Dendritic cell treated with granulocyte-macrophage colony-stimulating factor and Interleukin-4, amounts not matched to agents 40 ng/mL and 50 ng/mL, for 4 days (primary cell): ENCODE measurements around the gene GDA.

Experiments
- H3K27ac Mint-ChIP-seq: one replicate; pipeline ENCODE4 v1.8.0; 2022; ENCODE audit warnings: mild to moderate bottlenecking, mixed read lengths
- H3K27me3 Mint-ChIP-seq: one replicate; pipeline ENCODE4 v1.8.0; 2022; ENCODE audit warnings: mild to moderate bottlenecking, mixed read lengths
- H3K36me3 Mint-ChIP-seq: one replicate; pipeline ENCODE4 v1.8.0; 2022; ENCODE audit warnings: low read depth, mixed read lengths
- H3K4me1 Mint-ChIP-seq: one replicate; pipeline ENCODE4 v1.8.0; 2022; ENCODE audit warnings: low read depth, mixed read lengths
- H3K4me3 Mint-ChIP-seq: one replicate; pipeline ENCODE4 v1.8.0; 2022; ENCODE audit warnings: mild to moderate bottlenecking, moderate library complexity, mixed read lengths
- H3K9me3 Mint-ChIP-seq: one replicate; pipeline ENCODE4 v1.8.0; 2022; ENCODE audit warnings: mixed read lengths
- intact Hi-C: fragments of 100-400 bp; cut with micrococcal nuclease; formaldehyde crosslinking; loops from one replicate; pipeline ENCODE4 v1.15.0; 2022

GDA gene

DNA sequence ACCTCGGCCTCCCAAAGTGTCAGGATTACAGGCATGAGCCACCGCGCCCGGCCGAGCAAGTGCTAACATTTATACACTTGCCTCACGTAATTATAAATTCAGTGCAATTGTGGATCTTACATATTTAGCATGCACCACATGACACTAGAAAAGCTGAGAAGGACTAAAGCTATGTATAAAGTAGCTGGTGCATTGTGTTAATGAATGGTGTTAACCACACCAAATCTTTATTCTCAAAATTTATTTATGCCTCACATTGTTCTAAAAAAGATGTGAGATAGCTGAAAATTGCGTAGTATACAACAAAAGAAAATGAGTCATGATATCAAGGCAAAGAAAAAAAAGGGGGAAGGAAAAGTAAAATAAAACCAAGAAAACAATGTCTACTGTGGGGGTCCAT lies 54.8 kb downstream of the GDA start:
- intact Hi-C loops = loop anchor here (10.0 kb wide), 1 partner anchor 621 kb away; no protein-coding TSS in a partner anchor
- Mint-ChIP-seq H3K36me3 (no peaks in the 10 kb centered on the region), H3K27ac (no peak overlapping the region), H3K4me1 (no peaks in the 10 kb centered on the region), H3K27me3 (peaks cover 12% of the 10 kb centered on the region), H3K4me3 (no peak overlapping the region), H3K9me3 (no peaks in the 10 kb centered on the region)

DNA sequence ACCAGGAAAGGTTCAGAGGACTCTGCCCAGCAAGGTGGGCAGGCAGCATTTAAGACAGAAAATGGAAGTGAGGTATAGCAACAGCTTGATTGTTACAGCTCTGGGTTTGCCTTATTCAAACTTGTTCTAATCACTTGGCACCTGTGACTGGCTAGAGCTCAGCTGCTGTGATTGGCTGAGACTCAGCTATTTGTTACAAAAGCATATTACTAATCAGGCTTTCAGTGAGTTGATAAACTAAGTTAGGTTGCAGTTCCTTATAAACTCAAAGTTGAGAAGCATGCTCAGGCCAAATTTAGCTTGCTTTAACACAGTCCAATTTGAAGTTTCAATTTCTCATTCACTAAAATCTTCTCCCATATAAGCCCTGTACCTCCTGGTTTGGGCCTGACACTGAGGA lies 56.3 kb downstream of the GDA start:
- Mint-ChIP-seq H3K27me3 (peaks cover 16% of the 10 kb centered on the region), H3K36me3 (no peaks in the 10 kb centered on the region), H3K4me3 (no peak overlapping the region), H3K27ac (no peak overlapping the region), H3K4me1 (no peaks in the 10 kb centered on the region), H3K9me3 (no peaks in the 10 kb centered on the region)
- intact Hi-C loops = loop anchor here (10.0 kb wide), 1 partner anchor 619 kb away; no protein-coding TSS in a partner anchor

DNA sequence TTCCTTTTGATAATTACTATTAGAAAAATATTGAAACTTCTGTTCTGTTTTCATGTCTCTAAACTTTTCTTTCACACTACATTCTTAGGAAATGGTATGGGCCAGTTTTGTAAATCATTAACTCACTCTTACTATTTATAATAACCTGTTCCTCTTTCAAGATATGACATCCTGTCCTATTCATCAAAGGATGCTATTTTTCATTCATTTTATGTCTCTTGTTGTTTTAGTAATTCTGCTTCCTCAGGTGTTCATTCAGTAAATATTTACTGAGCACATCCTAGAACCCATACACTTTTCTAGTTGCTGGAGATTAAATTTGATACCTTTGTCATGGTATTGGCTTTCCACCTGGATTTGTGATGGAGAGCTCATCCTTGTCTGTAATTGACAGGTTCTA lies 58.0 kb downstream of the GDA start:
- intact Hi-C loops = loop anchor here (10.0 kb wide), 1 partner anchor 618 kb away; no protein-coding TSS in a partner anchor
- H3K9me3 Mint-ChIP-seq = no peaks in the 10 kb centered on the region
- H3K36me3 Mint-ChIP-seq = no peaks in the 10 kb centered on the region
- H3K4me1 Mint-ChIP-seq = no peaks in the 10 kb centered on the region
- H3K4me3 Mint-ChIP-seq = no peak overlapping the region
- H3K27ac Mint-ChIP-seq = no peak overlapping the region
- peaks cover 19% of the 10 kb centered on the region for H3K27me3 Mint-ChIP-seq

DNA sequence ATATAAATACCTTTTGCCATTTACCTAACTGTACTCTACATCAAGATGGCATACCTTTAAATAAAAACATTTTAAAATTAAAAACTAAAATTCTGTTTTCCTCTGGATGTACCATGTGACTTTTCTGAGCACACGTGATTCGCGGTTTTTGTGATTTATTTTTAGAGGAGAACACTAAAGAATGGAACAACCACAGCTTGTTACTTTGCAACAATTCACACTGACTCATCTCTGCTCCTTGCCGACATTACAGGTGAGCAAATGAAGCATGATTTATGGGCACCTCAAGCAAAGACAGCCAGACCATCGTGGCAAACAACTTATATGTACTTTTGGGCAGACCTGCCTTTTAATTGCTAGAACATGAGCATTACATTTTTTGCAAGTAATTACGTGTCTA lies 61.3 kb downstream of the GDA start:
- no peaks in the 10 kb centered on the region for H3K36me3 Mint-ChIP-seq
- no peaks in the 10 kb centered on the region for H3K4me1 Mint-ChIP-seq

DNA sequence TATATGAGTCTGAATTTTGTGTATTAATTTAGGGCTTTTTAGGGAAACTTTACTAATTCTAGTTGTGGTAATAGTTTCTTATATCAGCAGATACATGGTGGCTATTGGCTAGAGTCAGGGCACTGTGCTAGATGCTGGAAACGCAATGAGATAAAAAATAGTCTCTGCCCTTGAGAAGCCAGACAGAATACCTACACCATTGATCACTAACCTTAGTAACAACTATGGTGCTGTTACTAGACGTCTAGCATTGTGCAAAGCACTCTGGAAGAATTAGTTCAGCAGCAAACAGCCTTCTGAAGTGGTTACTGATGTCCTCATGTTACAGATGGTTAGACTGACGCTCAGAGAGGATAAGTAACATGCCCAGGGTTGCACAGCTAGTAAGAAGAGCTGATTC lies 61.8 kb downstream of the GDA start:
- Mint-ChIP-seq H3K9me3 (no peaks in the 10 kb centered on the region), H3K4me3 (no peak overlapping the region), H3K36me3 (no peaks in the 10 kb centered on the region), H3K4me1 (no peaks in the 10 kb centered on the region), H3K27me3 (peaks cover 19% of the 10 kb centered on the region), H3K27ac (no peak overlapping the region)
- intact Hi-C loops = no loop called here

More for the DNA sequence above, 61.3 kb downstream of the GDA start:
- intact Hi-C loops = no loop called here
- no peaks in the 10 kb centered on the region for H3K9me3 Mint-ChIP-seq
- H3K27ac Mint-ChIP-seq = no peak overlapping the region
- H3K4me3 Mint-ChIP-seq = no peak overlapping the region
- H3K27me3 Mint-ChIP-seq = peaks cover 19% of the 10 kb centered on the region

DNA sequence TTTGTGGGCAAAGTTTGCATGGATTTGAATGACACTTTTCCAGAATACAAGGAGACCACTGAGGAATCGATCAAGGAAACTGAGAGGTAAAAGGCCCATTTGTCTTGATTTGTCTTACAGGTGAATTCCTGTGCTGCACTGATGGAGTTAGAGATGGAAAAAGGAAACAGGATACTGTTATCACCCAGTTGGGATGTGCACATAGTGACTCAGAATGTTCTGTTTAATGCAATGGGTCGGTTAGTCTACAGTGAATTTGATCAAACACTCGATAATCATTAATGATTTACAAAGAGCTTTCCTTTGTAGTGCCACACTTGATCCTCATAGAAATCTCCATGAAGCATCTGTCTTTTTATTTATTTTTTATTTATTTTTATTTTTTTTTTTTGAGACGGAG lies 64.7 kb downstream of the GDA start:
- Mint-ChIP-seq H3K36me3 (no peaks in the 10 kb centered on the region), H3K9me3 (no peaks in the 10 kb centered on the region), H3K27me3 (peaks cover 10% of the 10 kb centered on the region), H3K27ac (no peak overlapping the region), H3K4me1 (no peaks in the 10 kb centered on the region), H3K4me3 (no peak overlapping the region)
- intact Hi-C loops = no loop called here

DNA sequence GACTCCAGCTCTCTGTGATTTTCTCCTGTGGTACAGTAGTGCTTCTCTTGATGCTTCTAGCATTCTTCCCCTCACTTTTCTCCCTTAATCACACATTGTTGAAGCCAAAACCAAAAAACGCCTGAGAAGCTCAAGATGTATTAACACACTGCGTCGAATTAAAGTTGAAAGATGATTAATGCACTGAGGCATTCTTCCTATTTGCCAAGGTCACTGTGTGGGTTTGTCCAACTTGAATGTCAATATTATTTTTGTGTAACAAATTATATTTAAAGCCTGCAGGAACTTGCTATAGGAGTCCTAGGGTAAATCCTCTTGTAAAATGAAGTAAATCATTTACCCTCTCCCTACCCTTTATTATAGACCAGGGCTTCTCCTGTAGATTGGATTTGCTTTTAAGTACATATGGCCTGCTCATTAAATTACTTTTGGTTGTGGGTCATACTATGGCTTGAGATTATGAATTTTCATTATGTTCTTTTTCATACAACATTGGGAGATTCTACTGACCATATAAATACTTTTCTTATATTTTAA lies 68.1 kb downstream of the GDA start:
- H3K4me3 Mint-ChIP-seq = no peak overlapping the region
- intact Hi-C loops = no loop called here
- H3K27me3 Mint-ChIP-seq = no peaks in the 10 kb centered on the region
- H3K9me3 Mint-ChIP-seq = no peaks in the 10 kb centered on the region
- H3K27ac Mint-ChIP-seq = no peak overlapping the region
- no peaks in the 10 kb centered on the region for H3K36me3 Mint-ChIP-seq
- H3K4me1 Mint-ChIP-seq = no peaks in the 10 kb centered on the region

DNA sequence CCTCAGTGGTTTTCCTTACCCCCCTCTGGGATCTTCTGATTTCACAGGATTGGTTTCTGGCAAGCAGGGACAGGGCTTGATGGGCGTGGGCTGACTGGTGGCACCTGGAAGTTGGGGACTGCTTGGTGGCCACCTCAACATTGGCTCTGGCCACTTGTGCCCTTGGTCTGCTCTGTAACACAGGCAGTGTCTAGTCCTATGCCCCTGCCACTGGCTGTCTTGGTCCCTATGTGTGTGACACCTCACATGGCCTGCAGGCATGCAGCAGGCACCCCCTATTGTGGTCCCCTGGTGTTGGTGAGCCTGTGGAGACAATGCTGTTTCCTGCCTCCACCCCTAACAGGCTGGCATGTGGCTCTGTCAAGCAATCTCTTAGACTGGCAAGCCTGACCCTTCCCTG lies 71.3 kb downstream of the GDA start:
- no peaks in the 10 kb centered on the region for H3K9me3 Mint-ChIP-seq
- H3K36me3 Mint-ChIP-seq = no peaks in the 10 kb centered on the region
- intact Hi-C loops = no loop called here
- H3K27me3 Mint-ChIP-seq = no peaks in the 10 kb centered on the region
- H3K4me1 Mint-ChIP-seq = no peaks in the 10 kb centered on the region
- H3K27ac Mint-ChIP-seq = no peak overlapping the region
- no peak overlapping the region for H3K4me3 Mint-ChIP-seq

DNA sequence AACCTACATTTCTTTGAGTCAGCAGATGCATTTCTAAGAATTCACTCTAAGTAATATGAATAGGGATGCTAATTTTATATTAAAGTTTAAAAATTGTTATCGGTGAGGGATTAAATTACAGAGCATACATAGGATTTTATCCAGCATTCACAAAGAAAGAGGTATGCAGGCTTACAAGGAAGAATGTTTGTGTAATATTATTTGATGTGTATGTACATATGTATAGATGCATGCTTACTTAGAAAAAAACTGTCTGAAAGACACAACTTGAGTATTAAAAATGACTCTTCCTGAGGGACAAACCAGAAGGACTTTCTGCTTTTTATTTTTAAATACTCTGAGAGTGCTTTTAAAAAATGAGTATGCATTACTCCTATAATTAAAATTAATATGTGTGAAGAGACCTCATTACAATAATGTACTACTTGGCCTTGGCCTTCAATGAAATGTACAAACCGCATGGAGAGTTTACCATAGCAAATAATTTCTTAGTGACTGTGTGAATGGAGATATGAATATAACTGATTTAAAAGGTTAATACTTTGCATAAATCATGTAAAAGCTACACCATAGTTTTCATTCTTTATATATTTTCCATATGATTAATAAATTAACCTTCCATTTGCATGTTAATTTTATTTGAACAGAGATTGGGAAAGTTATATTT lies 77.0 kb downstream of the GDA start:
- H3K4me3 Mint-ChIP-seq = no peak overlapping the region
- H3K4me1 Mint-ChIP-seq = no peaks in the 10 kb centered on the region
- intact Hi-C loops = no loop called here
- no peaks in the 10 kb centered on the region for H3K36me3 Mint-ChIP-seq
- H3K9me3 Mint-ChIP-seq = no peaks in the 10 kb centered on the region
- H3K27me3 Mint-ChIP-seq = no peaks in the 10 kb centered on the region
- no peak overlapping the region for H3K27ac Mint-ChIP-seq

DNA sequence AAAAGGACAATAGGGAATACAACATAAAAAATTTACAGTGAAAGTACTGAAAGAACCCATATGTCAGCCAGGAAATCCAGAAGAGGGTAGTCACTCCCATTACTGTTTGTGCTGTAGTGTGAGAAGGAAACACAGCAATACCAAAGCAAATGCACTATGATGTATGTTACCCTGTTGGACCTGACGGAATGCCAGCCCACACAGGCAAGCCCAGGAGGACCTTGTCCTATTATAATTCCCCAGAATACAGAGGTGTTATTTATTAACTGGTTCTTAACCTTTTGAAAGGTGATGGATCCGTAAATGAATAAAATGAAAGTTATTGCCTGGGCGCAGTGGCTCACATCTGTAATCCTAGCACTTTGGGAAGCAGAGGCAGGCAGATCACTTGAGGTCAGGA lies 79.0 kb downstream of the GDA start:
- no peak overlapping the region for H3K4me3 Mint-ChIP-seq
- no peaks in the 10 kb centered on the region for H3K27me3 Mint-ChIP-seq

DNA sequence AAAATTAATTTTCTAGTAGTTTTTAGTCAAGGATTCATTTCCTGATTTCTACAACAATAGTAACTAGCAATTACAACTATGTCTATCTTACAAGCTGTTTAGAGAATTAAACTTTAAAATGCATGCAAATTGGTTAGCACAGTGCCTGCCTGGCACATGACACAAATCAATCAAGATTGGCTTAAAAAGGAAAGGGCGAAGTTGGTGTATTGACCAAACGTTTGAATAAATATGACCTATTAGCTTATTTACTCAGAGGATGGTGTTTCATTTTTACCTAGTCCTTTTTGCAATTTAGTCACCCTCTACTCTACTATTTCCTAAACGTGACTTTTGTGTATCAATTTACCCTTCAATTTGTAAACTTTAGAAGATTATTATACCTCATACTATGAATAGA lies 83.5 kb downstream of the GDA start:
- intact Hi-C loops = no loop called here
- Mint-ChIP-seq H3K27me3 (no peaks in the 10 kb centered on the region), H3K9me3 (no peaks in the 10 kb centered on the region), H3K4me1 (no peaks in the 10 kb centered on the region), H3K27ac (no peak overlapping the region), H3K4me3 (no peak overlapping the region), H3K36me3 (no peaks in the 10 kb centered on the region)

More for the DNA sequence above, 79.0 kb downstream of the GDA start:
- intact Hi-C loops = no loop called here
- H3K4me1 Mint-ChIP-seq = no peaks in the 10 kb centered on the region
- no peaks in the 10 kb centered on the region for H3K9me3 Mint-ChIP-seq
- no peak overlapping the region for H3K27ac Mint-ChIP-seq
- H3K36me3 Mint-ChIP-seq = no peaks in the 10 kb centered on the region

DNA sequence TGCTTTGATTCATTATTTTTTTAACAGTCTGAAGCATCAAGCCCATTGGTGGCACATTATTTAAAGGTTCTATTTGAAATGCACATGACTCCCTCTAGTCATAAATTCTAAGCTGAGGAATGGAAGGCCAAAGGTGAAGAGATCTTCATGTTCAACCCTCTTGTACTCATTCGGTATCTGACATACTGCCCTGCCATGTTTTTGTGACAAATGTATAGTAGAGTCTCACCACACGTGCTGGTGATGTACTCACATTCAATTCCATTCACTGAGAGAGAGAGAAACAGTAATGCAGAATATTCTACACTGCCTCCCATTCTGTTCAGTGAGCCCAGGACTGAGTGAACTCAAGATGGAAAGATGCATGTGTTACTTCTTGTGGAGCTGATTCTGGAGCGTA lies 98.3 kb downstream of the GDA start:
- Mint-ChIP-seq H3K27ac (no peak overlapping the region), H3K4me3 (no peak overlapping the region), H3K9me3 (no peaks in the 10 kb centered on the region), H3K4me1 (no peaks in the 10 kb centered on the region), H3K36me3 (no peaks in the 10 kb centered on the region), H3K27me3 (no peaks in the 10 kb centered on the region)
- intact Hi-C loops = no loop called here

DNA sequence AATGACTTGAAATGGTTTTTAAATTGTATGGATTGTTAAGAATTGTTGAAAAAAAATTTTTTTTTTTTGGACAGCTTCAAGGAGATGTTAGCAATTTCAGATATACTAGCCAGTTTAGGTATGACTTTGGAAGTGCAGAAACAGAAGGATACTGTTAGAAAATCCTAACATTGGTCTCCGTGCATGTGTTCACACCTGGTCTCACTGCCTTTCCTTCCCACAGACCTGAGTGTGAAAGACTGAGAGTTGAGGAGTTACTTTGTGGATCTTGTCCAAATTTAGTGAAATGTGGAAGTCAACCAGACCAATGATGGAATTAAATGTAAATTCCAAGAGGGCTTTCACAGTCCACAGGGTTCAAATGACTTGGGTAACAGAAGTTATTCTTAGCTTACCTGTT lies 102.3 kb downstream of the GDA start:
- Mint-ChIP-seq H3K9me3 (no peaks in the 10 kb centered on the region), H3K27ac (no peak overlapping the region), H3K4me3 (no peak overlapping the region), H3K4me1 (no peaks in the 10 kb centered on the region), H3K36me3 (no peaks in the 10 kb centered on the region), H3K27me3 (no peaks in the 10 kb centered on the region)
- intact Hi-C loops = no loop called here

DNA sequence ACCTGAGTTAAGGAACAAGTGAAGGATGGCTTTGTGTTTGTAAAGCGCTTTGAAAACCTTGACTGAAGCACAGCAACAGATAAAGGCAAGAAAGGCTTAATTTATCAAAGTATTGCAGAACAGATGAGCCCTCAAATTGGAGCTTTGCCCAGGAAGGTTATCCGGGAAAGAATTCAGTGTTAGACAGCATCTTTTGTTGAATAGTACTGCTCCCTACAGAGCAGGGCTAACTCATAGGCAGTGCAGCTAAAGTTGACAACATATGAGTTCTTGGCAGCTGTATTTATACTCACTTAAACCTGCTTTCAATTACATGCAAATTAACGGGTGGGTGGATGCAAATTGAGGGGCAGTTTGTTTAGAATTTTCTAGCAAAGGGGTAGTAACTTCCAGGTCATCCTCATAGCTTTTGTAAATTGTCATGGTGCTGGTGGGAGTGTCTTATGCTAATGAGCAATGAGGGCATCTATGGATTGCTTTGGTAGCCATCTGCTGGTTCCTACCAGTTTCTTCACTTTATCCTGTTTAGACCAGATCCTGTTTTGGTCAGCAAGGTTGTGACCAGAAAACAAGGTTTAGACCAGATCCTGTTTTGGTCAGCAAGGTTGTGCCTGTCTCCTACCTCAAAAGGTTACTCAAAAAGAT lies 105.8 kb downstream of the GDA start:
- Mint-ChIP-seq H3K36me3 (no peaks in the 10 kb centered on the region), H3K27me3 (peaks cover 2% of the 10 kb centered on the region), H3K9me3 (no peaks in the 10 kb centered on the region), H3K4me1 (no peaks in the 10 kb centered on the region), H3K27ac (no peak overlapping the region), H3K4me3 (no peak overlapping the region)
- intact Hi-C loops = no loop called here

DNA sequence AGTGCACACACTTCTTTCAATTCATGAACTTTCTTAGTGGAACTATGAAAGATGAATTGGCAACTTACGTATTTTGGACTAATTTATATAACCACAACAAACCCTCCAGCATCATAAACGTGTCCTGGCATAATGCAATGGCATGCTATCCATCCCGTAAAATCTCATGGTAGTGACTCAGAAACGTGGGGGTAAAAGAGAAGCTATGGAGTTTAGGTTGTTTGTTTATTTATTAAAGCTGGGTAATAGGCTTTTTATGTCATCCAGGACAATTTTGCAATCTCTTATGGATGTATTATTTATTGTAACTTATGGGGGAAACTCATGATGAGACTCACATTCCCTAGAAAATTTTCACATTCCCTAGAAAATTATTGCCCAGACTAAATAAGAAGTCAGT lies 106.3 kb downstream of the GDA start:
- no peak overlapping the region for H3K27ac Mint-ChIP-seq
- peaks cover 2% of the 10 kb centered on the region for H3K27me3 Mint-ChIP-seq
- no peak overlapping the region for H3K4me3 Mint-ChIP-seq
- intact Hi-C loops = no loop called here
- no peaks in the 10 kb centered on the region for H3K4me1 Mint-ChIP-seq
- no peaks in the 10 kb centered on the region for H3K36me3 Mint-ChIP-seq
- no peaks in the 10 kb centered on the region for H3K9me3 Mint-ChIP-seq
